Ishikawa (cell line): ENCODE results near the gene OSGIN1.

ENCODE experiments used
- CEBPB ChIP-seq: IDR thresholded peaks from 2 replicates; pipeline ENCODE4 v1.6.1; 2012
- CREB1 ChIP-seq: IDR thresholded peaks from 2 replicates; pipeline ENCODE4 v1.6.1; 2012; ENCODE audit warnings: low read depth
- EGR1 ChIP-seq: IDR thresholded peaks from 2 replicates; pipeline ENCODE4 v1.6.1; 2012
- EP300 ChIP-seq: IDR thresholded peaks from 2 replicates; pipeline ENCODE4 v1.6.1; 2012; ENCODE audit warnings: borderline replicate concordance
- FOXM1 ChIP-seq: IDR thresholded peaks from 2 replicates; pipeline ENCODE4 v1.6.1; 2012; ENCODE audit warnings: low read depth, borderline replicate concordance
- NFIC ChIP-seq: IDR thresholded peaks from 2 replicates; pipeline ENCODE4 v1.6.1; 2012
- RAD21 ChIP-seq: IDR thresholded peaks from 2 replicates; pipeline ENCODE4 v1.6.1; 2012; ENCODE audit warnings: low read depth
- TAF1 ChIP-seq: IDR thresholded peaks from 2 replicates; pipeline ENCODE4 v1.6.1; 2012; ENCODE audit warnings: low read depth, mild to moderate bottlenecking
- TCF12 ChIP-seq: IDR thresholded peaks from 2 replicates; pipeline ENCODE4 v1.6.1; 2012; ENCODE audit warnings: low read depth
- TEAD4 ChIP-seq: IDR thresholded peaks from 2 replicates; pipeline ENCODE4 v1.6.1; 2012
- YY1 ChIP-seq: IDR thresholded peaks from 2 replicates; pipeline ENCODE4 v1.6.1; 2012; ENCODE audit warnings: low read depth
- ZBTB7A ChIP-seq: IDR thresholded peaks from 2 replicates; pipeline ENCODE4 v1.6.1; 2012; ENCODE audit warnings: low read depth
- TF ChIP-seq, protein P1 (sequence below): IDR thresholded peaks from 2 replicates; pipeline ENCODE4 v1.6.1; 2012
- TF ChIP-seq, protein P2 (sequence below): IDR thresholded peaks from 2 replicates; pipeline ENCODE4 v1.6.1; 2012
- TF ChIP-seq, protein P3 (sequence below): IDR thresholded peaks from 2 replicates; pipeline ENCODE4 v1.6.1; 2012; ENCODE audit warnings: low read depth, mild to moderate bottlenecking

Gene OSGIN1

DNA sequence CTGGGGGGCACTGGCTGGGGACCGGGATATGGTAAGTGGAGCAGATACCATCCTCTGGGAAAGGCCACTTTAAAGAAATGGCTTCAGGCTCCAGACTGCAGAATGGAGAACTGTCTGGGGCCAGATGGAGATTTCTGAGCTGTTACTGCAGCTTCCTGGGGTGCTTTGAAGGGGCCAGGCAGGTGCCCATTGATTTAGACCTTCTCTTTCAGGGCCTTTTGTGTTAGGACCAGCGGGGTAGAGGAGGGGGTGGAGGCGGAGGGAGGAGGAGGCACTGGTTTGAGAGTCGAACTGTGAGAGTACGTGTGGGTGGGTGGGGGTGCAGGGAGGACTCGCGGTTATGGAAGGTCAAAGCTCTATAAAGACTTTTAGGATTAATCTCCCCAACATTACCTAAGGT is 26.4 kb downstream of the OSGIN1 start:
- TF ChIP-seq YY1: no peak
- TF ChIP-seq RAD21: no peak
- TF ChIP-seq, protein P1, sequence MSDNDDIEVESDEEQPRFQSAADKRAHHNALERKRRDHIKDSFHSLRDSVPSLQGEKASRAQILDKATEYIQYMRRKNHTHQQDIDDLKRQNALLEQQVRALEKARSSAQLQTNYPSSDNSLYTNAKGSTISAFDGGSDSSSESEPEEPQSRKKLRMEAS: no peak
- TF ChIP-seq ZBTB7A: no peak
- TF ChIP-seq FOXM1: no peak
- TF ChIP-seq, protein P2, sequence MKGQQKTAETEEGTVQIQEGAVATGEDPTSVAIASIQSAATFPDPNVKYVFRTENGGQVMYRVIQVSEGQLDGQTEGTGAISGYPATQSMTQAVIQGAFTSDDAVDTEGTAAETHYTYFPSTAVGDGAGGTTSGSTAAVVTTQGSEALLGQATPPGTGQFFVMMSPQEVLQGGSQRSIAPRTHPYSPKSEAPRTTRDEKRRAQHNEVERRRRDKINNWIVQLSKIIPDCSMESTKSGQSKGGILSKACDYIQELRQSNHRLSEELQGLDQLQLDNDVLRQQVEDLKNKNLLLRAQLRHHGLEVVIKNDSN: no peak

DNA sequence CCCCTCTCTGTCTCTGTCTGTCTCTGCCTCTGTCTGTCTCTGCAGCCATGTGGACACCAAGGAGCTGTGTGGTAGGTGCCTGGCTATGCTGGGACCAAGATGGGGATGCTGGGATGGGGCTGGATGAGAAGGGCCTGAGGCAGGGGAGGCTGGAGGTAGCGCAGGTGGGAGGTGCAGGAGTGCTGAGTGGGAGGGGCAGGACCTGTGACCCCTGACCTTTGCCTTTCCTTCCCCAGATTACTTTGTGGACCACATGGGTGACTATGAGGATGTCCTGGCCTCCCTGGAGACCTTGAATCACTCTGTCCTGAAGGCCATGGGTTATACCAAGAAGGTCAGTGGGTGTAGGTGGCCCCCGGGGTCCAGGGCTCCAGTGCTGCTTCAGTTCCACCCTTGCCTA is 27.8 kb downstream of the OSGIN1 start:
- TF ChIP-seq ZBTB7A (no peak), YY1 (no peak), EP300 (no peak), FOXM1 (no peak), TCF12 (no peak), TEAD4 (no peak)
- TF ChIP-seq, protein P3, sequence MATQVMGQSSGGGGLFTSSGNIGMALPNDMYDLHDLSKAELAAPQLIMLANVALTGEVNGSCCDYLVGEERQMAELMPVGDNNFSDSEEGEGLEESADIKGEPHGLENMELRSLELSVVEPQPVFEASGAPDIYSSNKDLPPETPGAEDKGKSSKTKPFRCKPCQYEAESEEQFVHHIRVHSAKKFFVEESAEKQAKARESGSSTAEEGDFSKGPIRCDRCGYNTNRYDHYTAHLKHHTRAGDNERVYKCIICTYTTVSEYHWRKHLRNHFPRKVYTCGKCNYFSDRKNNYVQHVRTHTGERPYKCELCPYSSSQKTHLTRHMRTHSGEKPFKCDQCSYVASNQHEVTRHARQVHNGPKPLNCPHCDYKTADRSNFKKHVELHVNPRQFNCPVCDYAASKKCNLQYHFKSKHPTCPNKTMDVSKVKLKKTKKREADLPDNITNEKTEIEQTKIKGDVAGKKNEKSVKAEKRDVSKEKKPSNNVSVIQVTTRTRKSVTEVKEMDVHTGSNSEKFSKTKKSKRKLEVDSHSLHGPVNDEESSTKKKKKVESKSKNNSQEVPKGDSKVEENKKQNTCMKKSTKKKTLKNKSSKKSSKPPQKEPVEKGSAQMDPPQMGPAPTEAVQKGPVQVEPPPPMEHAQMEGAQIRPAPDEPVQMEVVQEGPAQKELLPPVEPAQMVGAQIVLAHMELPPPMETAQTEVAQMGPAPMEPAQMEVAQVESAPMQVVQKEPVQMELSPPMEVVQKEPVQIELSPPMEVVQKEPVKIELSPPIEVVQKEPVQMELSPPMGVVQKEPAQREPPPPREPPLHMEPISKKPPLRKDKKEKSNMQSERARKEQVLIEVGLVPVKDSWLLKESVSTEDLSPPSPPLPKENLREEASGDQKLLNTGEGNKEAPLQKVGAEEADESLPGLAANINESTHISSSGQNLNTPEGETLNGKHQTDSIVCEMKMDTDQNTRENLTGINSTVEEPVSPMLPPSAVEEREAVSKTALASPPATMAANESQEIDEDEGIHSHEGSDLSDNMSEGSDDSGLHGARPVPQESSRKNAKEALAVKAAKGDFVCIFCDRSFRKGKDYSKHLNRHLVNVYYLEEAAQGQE: no peak
- TF ChIP-seq, protein P2: no peak

DNA sequence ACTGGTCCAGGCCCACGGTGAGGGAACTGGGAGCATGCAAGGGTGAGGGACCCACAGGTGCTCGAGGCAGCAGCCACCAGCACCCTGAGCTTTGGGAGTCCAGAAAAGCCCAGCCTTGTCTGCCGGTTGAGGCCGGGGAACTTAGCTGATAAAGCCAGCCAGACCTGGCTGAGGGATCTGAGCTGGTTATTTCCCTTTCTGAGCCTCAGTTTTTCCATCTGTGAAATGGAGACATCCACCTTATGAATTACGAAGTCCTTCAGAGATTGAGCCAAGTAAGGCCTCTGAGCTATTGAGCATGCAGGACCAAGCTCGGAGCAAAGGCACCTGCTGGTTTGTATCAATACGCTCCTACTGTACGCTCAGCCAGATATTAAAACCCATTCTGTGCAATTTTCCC is 28.8 kb downstream of the OSGIN1 start:
- TF ChIP-seq EP300 (no peak), YY1 (no peak)

DNA sequence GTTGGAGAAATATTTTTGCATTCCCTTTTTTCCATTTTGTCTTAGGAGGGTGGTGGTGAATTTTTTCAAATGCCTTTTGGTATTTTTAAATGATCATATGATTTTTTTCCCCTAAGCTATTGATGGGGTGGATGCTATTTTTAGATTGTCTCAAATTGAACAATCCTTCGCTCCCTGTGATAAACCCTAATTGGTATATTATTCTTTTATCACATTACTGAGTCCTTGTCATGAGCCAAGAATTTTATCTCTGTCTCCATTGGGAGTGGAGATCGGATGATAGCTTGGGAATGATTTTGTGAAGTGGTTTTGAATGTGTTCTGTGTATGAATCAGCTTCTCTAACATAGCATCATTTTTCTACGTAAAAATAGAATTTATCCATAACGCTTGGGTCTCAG is 30.5 kb downstream of the OSGIN1 start:
- no peak for TF ChIP-seq ZBTB7A
- TF ChIP-seq YY1: no peak
- TF ChIP-seq, protein P1: no peak
- TF ChIP-seq, protein P2: no peak
- TF ChIP-seq TEAD4: no peak
- no peak for TF ChIP-seq RAD21
- no peak for TF ChIP-seq FOXM1
- TF ChIP-seq EP300: no peak
- TF ChIP-seq NFIC: no peak
- TF ChIP-seq TCF12: no peak
- no peak for TF ChIP-seq CREB1
- no peak for TF ChIP-seq CEBPB
- no peak for TF ChIP-seq EGR1

DNA sequence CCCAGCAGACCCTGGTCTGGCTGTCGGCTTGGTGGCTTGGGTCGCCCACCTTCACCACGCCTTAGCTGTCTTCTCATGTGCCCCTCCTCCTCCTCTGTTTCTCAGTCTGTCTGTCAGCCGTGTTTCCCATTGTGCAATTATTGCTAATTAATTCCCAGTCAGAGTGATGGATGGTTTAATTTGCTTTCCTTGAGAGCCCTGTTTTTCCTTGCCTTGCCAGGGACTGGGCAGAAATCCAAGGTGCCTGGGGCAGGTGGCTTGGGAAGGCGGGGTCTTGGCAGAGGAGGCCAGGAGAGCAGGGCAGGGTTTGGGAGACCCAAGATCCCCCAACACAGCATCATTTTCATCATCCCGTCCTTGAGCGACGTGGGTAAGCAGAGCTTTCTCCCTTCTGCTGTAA is 36.3 kb downstream of the OSGIN1 start:
- TF ChIP-seq EGR1 (no peak), TAF1 (no peak), YY1 (no peak), FOXM1 (no peak), TEAD4 (peak; percentile 53), CEBPB (peak; percentile 85), NFIC (peak; percentile 96), CREB1 (no peak), TCF12 (peak; percentile 73; the same call in 1 of the 2 replicates), RAD21 (no peak), ZBTB7A (no peak), EP300 (peak; percentile 44; the same call in 1 of the 2 replicates)
- TF ChIP-seq, protein P3: no peak
- TF ChIP-seq, protein P2: no peak
- TF ChIP-seq, protein P1: no peak
